Thyroid gland (tissue), 4 donors: ENCODE results near the gene RAPGEF6. TPM values are rescaled to one million over a fixed set of nuclear protein-coding genes. Genes with fewer than 3 reads are reported as not detected.

Experiments used
- DNase-seq, 2 donors: peaks; one replicate each; pipeline ENCODE4 v3.0.0-alpha.2; 2019
- H3K27ac ChIP-seq, 3 donors: fragments of 200-600 bp; sonication (generic); 1 replicate in 2 of 3; 2 replicates in 1 of 3; pipeline ENCODE4 v1.5.1; 2016 to 2019; ENCODE audit warnings: mild to moderate bottlenecking in 1 of 3, moderate library complexity in 1 of 3
- H3K27me3 ChIP-seq: fragments of 200-600 bp; sonication (generic); one replicate; pipeline ENCODE4 v1.5.1; 2019
- H3K36me3 ChIP-seq, 2 donors: fragments of 200-600 bp; sonication (generic); one replicate each; pipeline ENCODE4 v1.5.1; 2016 to 2019
- H3K4me1 ChIP-seq, 2 donors: fragments of 200-600 bp; sonication (generic); one replicate each; pipeline ENCODE4 v1.5.1; 2017 to 2019
- H3K4me3 ChIP-seq, 3 donors: fragments of 200-600 bp; sonication (generic); replicated peaks in 1 of 3; 1 replicate in 2 of 3; 2 replicates in 1 of 3; pipeline ENCODE4 v1.5.1; 2016; ENCODE audit warnings: mild to moderate bottlenecking in 1 of 3
- H3K9me3 ChIP-seq: fragments of 200-600 bp; sonication (generic); one replicate; pipeline ENCODE4 v1.5.1; 2017
- CTCF ChIP-seq, 6 experiments: fragments of 200-600 bp in 3 of 6; fragments of 450-650 bp in 3 of 6; sonication (generic) in 3 of 6; IDR thresholded peaks; one replicate each; pipeline ENCODE4 v1.5.1; 2016 to 2019; ENCODE audit warnings: antibody characterized with exemption in 6 of 6, mild to moderate bottlenecking in 2 of 6, inconsistent platforms in 1 of 6, moderate library complexity in 1 of 6
- POLR2A ChIP-seq, 2 donors: fragments of 450-650 bp; IDR thresholded peaks; one replicate each; pipeline ENCODE4 v1.6.1; 2017; ENCODE audit warnings: antibody characterized with exemption in 2 of 2, mild to moderate bottlenecking in 2 of 2, moderate library complexity in 1 of 2
- WGBS, 2 donors: methylation state at CpG; one replicate each; pipeline ENCODE4 v1.1.5; 2017; 5-methylcytosine and 5-hydroxymethylcytosine counted together
- intact Hi-C: fragments of 100-400 bp; cut with DNase I; formaldehyde crosslinking; loops from one replicate; pipeline ENCODE4 v1.15.1; 2023
- total RNA-seq, 4 donors: library from RNA; depleted of rRNA; stranded (reverse); fragments of >200 nt; gene quantifications; one replicate each; pipeline ENCODE4 v1.2.3, GENCODE V29; 2016

The RAPGEF6 gene
- total RNA-seq, 4 donors from 2014 or later = 20.2 to 36.4 (median 25.2) TPM

GRCh38 chr5:131570757-131571156 lies 64.3 kb downstream of the RAPGEF6 start:
- intact Hi-C loops = no loop called here
- Histone ChIP-seq H3K27ac (no peak overlapping the region), H3K4me3 (no peak overlapping the region), H3K36me3 (no peaks in the 10 kb centered on the region), H3K4me1 (no peaks in the 10 kb centered on the region), H3K27me3 (no peaks in the 10 kb centered on the region), H3K9me3 (no peaks in the 10 kb centered on the region)
- DNase-seq = no peak
- TF ChIP-seq CTCF (IDR thresholded peaks at IDR 0.05) (no peak), POLR2A (IDR thresholded peaks at IDR 0.05) (no peak)
- WGBS, 2 donors = 96% methylated on average over 7 of the region's 7 CpGs

DNA sequence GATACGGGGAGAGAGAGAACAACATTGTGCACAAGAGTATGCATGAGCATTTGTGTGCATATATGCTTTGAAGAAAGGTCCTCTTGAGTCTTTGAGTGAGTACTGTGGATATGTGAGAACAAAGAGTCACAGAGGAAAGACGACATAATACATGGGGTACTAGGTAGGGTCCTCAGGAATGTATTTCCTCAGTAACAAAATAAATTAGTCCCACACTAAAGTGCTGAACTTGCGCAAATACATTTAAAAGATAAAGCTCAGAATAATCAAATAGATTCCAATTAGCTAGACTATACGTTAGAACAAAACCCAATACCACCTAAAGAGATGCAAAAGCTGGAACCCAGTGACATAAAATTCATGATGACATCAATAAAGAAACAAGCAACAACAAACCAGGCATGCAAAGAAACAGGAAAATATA lies 70.8 kb downstream of the RAPGEF6 start:
- DNase-seq = no peak
- H3K4me1 ChIP-seq = no peaks in the 10 kb centered on the region
- intact Hi-C loops = no loop called here
- H3K27me3 ChIP-seq = no peaks in the 10 kb centered on the region
- H3K27ac ChIP-seq = no peak overlapping the region
- TF ChIP-seq POLR2A (IDR thresholded peaks at IDR 0.05) = no peak
- no peak for TF ChIP-seq CTCF (IDR thresholded peaks at IDR 0.05)
- no peak overlapping the region for H3K4me3 ChIP-seq
- H3K36me3 ChIP-seq = no peaks in the 10 kb centered on the region
- WGBS, 2 donors = 81 to 86% methylated on average over 4 of the region's 4 CpGs
- H3K9me3 ChIP-seq = no peaks in the 10 kb centered on the region

- no peaks in the 10 kb centered on the region for H3K9me3 ChIP-seq
- intact Hi-C loops = no loop called here
- H3K27me3 ChIP-seq = no peaks in the 10 kb centered on the region
- no peaks in the 10 kb centered on the region for H3K4me1 ChIP-seq
- 88 to 90% methylated on average over 8 of the region's 8 CpGs for WGBS, 2 donors
- TF ChIP-seq CTCF (IDR thresholded peaks at IDR 0.05) (no peak), POLR2A (IDR thresholded peaks at IDR 0.05) (no peak)
- no peak overlapping the region for H3K27ac ChIP-seq
- H3K36me3 ChIP-seq = no peaks in the 10 kb centered on the region
- DNase-seq = no peak
- no peak overlapping the region for H3K4me3 ChIP-seq
These were observed 71.4 kb downstream of the RAPGEF6 start for GRCh38 chr5:131563434-131564228.

GRCh38 chr5:131550606-131551005 lies 84.4 kb downstream of the RAPGEF6 start:
- H3K4me1 ChIP-seq = no peaks in the 10 kb centered on the region
- TF ChIP-seq POLR2A (IDR thresholded peaks at IDR 0.05) (no peak), CTCF (IDR thresholded peaks at IDR 0.05) (no peak)
- H3K9me3 ChIP-seq = no peaks in the 10 kb centered on the region
- 83 to 97% methylated on average over 2 of the region's 2 CpGs for WGBS, 2 donors
- intact Hi-C loops = no loop called here
- no peak for DNase-seq
- no peak overlapping the region for H3K27ac ChIP-seq
- no peaks in the 10 kb centered on the region for H3K36me3 ChIP-seq
- H3K27me3 ChIP-seq = no peaks in the 10 kb centered on the region
- H3K4me3 ChIP-seq = no peak overlapping the region

DNA sequence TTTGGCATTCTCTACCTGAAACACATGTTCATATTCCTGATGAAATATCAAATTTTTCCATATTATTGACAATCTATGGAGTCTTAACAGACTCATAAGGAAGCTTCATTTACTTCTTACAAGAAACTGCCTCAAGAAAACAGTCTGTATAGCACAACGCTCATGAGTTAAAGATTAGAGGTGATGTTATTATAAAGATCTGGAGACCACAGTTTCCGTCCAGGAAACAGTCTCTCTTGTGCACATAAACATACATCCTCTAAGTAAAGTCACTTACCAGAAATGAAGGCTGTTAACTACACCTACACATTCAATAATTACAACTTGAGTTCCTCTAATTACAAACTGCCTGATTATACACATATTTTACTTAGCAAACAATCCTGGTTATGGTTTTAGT lies 86.9 kb downstream of the RAPGEF6 start:
- H3K27ac ChIP-seq = no peak overlapping the region

More for the DNA sequence above, 86.9 kb downstream of the RAPGEF6 start:
- Histone ChIP-seq H3K9me3 (no peaks in the 10 kb centered on the region), H3K4me3 (no peak overlapping the region), H3K27me3 (no peaks in the 10 kb centered on the region), H3K4me1 (no peaks in the 10 kb centered on the region), H3K36me3 (no peaks in the 10 kb centered on the region)
- TF ChIP-seq CTCF (IDR thresholded peaks at IDR 0.05) (no peak), POLR2A (IDR thresholded peaks at IDR 0.05) (no peak)
- DNase-seq = no peak
- 91 to 94% methylated on average over 2 of the region's 2 CpGs for WGBS, 2 donors
- intact Hi-C loops = no loop called here
